DMS114 treated with DMSO at 0.1 percent for 48 hours (cell line): ENCODE results near the gene FRYL.

Experiments used
- DNase-seq: peaks from one replicate; lab custom pipeline; 2025; ENCODE audit not compliant: unreplicated experiment; lab: John Stamatoyannopoulos, UW

FRYL gene

DNA sequence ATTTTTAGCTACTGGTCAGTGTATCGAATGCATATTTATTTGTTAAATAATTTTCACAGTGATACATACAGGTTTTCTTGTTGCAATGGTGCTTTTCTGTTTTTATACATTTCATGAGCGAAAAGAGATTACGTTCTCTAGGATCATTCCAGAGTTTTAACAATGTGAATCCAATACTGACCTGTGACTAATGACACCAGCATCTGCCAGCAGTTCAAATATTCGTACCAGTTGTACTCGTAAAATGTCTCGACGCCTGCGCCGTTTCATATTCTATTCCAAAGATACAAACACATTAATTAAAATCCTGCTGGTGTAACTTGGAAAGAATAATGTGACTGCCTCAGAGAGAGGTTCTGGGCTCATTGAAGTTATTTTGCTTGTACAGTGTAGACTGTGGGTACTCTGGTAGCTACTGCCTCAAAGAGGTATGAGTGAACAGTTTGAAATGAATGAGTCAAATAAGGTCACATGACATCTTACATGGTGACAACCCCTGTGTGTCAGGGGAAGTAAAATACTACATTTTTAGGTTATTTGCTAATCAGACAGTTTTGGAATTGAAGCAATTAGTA, 209.3 kb downstream of the FRYL start:
- no peak for DNase-seq

DNA sequence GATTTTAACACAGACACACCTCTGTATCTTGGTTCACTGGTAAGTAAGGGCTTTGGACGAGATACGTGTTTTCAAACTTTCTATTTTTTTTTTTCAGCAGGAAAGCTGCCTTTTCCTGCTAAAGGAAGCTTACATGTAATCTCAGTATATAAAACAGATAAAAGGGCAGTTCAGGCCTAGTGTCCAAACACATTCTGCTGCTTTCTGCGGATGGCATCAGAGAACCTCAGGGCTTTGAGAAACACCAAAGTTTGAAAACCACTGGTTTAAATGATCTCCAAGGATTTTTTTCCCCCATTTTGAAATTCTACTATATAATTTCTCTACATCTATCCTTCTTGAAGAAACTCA, 214.1 kb downstream of the FRYL start:
- no peak for DNase-seq

DNA sequence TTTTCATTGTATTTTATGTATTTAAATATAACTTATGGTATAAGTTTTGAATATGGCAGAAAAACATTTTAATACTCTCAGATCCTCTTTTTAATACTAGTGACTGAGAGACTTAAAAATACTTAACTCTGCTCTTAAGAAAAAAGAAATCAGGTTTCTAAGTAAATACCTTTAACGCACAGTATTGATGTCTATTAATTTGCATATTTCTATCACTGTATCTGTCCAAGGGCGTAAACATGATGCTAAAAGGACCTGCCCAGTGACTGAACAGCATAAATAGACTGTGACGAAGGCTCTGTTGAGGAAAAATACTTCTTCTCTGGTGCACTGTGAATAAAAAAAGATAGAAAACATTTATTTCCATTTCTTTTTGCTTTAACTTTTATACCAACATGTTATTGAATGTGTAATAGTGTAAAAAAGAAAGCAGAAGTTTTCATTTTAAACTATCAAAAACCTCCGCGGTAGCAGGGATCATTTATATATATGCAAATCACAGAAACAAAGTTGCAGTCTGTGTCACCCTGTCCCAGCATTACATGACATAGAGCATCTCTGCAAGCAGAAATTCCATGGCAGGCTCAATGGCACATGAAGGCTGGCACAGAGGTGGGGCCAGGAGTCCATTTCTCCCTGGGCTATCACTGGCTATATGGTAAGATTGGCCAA, 214.6 kb downstream of the FRYL start:
- DNase-seq, result no peak

DNA sequence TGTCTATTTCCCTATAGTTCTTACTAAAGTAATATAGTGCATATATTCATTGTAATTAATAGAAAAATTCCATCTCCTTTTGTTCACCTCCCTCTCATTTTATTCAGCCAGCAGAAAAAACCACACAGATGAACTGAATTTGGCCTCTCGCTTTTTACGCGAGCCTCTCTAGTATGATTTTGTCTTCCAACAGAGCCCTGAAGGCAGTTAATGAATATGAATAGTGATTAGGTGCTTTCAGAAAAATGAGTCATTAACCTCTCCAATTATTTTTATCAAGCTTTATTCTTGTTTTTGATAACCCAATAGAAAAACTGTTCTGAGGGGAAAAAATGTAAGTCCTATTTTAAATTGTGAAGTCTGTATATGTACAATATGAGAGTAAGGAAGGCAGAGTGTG, 215.9 kb downstream of the FRYL start:
- no peak for DNase-seq

DNA sequence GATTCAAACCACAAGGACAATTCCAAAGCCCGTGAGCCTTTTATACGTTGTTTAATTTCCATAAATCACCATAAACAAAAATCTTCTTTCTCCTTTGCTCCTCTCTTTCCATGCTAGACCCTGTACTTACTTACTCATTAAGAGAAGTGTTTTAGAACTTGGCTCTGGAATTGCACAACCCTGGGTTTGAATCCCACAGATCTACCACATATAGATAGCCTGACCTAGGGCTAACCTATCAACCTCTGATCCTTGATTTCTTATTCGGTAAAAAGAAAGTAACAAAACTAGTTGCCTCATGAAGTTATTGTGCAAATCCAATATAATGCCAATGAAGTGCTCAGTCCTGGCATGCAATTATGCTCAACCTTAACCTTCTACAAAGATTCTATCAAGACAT, 221.3 kb downstream of the FRYL start:
- DNase-seq, result no peak

DNA sequence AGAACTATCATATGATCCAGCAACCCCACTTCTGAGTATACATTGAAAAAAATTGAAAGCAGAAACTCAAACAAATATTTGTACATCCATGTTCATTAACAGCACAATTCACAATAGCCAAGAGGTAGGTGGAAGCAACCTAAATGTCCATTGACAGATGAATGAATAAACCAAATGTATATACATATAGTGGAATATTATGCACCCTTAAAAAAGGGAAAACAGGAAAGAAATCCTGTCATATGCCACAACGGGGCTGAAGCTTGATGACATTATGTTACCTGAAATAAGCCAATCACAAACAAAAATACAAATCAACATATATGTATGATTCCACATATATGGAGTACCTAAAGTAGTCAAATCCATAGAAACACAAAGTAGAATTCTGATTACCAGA, 222.1 kb downstream of the FRYL start:
- DNase-seq, result no peak

DNA sequence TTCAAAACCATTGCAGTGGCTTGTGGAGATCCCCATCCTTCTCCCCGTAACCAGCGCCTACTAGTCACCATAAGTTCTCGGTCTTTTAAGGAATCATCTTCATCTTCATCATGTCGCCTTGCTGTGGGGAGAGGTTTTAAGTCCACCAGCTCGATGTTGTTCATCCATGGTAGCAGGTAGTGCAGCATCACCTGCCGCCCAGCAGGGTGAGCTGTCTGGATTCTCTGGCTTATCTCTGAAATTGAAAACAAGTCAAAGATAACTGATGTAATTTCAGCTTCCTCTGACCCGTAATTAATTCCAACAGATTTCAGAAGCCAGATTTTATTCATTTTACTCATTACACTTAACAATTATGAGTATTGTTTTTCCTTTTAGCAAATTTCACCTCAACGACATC, 222.6 kb downstream of the FRYL start:
- DNase-seq, result no peak

DNA sequence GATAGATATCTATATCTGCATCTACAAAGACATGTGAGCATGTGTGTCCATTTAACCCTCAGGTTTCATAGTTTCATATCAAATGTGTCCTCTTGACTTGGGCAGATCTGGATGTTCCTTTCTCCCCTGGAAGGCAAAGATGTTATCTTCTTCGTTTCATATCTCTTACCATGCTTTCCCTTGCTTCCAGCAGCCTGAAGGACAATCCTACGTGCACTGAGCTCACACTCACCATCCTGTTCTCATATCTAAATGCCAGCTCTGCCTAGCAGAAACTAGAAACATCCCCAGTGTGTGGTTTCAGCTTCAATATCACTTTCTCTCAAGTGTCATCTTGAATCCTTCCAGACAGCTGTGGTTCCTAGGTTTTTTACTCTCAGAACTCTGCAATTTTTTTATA, 223.8 kb downstream of the FRYL start:
- no peak for DNase-seq

DNA sequence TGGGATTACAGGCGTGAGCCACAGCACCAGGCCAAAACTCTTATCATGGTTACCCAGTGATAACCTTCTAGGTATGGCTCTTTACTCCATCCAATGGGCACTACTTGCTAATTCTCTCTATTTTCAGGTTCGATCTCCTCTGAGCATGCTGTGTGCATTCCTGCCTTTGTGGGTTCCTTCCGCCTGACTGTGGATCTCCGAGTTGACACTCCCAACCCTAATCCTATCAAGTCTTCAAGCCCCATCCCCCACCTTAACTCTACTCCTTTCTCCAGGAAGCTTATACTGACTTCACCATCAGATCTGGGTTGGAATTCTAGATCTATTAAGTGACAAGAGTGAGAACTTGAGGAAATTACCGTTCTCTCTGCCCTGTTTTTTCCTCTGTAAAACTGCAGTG, 225.5 kb downstream of the FRYL start:
- DNase-seq, result no peak

DNA sequence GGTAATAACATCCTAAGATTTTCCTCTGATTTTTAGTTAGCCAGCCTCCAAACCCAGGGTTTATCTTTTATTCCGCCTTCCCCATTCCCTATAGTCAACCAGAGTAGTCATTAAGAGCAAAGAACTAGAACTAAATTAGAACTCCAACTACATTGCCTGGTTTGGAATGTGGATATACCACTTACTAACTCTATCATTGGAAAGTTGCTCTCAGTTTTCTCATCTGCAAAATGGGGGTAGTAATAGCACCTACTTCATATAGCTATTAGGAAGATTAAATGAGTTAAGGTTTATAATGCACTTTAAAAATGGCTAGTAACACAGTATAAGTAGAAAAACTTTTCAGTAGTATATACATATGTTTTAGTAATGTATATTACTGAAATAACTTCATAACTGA, 226.4 kb downstream of the FRYL start:
- DNase-seq, result no peak

DNA sequence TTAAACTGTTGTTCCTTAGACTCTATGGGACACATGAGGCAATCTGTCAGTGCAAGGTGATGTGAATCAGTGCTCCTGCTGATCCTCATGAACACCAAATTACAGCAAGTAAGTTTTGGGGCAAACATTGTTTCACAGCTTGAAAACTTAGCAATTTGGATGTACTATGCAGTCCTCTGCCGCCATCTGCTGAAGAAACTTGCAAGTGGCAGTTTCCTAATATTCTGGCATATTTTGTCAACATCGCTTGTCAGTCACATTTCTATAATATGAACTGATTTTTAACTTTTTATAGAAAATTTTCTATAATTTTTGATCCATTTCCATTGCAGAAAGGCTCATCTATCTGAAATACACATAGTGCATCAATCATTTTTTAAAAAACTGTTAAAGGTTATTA, 233.7 kb downstream of the FRYL start:
- DNase-seq, result no peak

DNA sequence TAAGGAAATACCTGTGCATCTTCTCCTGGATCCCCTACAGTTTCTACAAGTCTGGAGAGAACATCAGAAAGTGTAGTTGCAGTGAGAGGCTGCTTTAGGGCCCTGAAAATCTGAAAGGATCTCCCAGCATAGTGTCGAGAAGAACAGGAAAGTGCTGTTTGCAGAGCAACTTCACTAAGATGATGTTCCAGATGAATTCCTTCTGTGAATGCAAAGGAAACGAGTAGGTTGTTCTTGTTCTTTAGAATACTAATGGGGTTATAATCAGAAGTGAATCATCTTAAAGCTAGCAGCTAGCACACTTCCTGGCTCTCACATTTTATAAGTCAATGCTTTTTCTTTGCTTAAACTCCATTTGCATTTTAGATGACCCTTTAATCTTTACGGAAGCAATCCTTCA, 236.3 kb downstream of the FRYL start:
- DNase-seq, result no peak

DNA sequence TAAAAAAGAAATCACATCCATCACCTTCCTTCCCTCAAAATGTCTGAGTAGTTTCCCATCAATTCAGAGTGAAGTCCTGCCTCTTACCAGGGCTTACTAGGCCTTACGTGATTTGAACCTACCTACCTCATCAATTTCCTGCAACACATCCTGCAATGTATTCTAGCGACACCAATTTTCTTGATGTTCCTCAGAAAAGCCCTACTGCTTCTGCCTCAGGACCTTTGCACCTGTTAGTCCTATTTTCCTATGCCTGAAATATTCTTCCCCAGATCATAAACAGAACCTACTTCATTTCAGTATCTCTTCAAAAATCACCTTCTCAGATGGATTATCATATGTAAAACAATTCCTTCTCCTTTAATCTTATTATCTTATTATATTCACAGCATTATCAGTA, 237.2 kb downstream of the FRYL start:
- DNase-seq, result no peak

DNA sequence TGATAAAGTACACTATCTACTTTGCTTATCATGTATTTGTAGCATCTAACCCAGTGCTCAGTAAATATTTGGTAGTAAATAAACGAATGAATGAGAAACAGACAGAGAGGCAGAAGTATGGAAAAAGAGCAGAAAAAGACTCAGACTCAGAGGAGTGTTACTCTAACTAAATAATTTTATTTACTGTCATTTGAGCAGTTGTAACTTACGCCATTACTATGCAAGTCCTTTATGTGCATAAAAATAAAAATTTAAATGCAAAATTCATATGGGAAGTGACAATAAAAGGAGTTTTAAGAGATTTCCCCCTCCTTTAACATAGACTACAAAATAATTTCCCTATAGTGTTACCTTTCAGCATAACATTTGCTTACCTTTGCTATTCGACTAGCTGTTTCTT, 240.5 kb downstream of the FRYL start:
- DNase-seq, result no peak

DNA sequence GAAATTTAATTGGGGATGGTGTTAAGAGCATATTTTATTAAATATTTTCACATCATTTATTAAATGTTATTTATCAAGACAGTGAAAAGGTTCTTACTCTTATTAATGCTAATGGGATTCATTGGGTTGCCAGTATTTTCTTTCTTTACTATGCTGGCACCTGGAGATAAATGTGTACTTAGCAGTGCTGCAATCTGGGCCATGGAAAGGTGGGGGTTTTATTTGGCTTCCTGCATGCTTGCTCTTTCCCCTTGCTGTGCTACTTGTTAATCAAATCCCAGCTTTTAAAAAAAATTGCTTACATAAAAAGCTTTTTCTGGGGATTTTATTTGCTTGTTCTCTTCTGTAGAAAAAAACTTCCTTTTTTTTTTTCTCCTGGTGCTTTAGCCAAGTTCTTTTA, 241.7 kb downstream of the FRYL start:
- DNase-seq, result no peak

DNA sequence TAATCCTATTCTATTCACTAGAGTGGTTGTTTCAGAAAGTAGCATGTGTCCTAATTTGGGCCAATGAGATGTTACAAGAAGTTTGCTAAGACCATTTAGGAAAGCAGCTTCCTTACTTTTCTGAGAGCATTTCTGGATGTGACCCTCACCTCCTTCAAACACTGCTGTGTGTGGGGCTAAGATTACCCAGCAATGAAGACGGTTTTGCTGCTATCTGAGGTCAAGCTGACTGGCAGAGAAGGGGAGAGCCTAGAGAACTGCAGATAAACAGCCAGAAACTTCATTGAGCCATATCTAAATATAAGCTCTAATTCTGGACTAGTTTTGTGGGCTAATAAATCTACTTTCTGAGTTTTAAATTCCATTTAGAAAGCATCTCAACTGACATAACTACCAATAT, 253.7 kb downstream of the FRYL start:
- no peak for DNase-seq

DNA sequence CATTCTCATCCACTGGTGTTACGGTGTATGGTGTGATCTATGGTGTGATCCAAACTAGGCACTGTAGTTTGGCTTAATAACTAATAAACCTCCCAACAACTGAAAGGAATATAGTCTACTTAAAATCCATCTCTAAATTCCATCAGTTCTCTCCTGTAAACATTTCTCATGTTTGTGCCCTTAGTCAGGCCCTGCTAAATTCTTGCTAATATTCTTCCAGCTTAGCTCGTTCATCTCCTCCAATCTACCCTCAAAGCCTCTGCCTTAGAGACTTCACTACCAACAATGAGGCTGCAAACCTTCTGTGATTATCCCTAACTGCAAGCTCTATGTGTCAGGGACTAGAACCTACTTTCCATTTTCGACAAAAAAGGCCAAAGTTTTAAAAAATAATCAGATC, 261.9 kb downstream of the FRYL start:
- no peak for DNase-seq

DNA sequence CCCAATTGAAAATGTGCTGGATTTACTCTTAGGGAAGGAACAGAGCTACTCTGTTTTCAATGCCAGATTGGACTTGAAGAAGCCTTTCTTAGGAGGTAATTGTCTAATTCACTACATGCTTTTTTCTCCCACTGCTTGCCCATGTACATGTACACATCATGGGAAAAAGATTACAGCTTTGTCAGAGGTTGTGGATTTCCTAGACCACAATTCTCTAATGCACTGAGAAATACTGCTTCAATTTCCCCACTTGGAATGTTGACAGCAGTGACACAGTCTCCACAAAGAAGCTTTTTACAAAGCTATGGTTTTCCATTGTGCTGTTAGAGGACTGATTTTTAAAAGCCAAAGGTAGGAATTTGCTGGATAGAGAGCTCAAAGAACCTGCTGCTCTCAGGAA, 270.5 kb downstream of the FRYL start:
- no peak for DNase-seq

DNA sequence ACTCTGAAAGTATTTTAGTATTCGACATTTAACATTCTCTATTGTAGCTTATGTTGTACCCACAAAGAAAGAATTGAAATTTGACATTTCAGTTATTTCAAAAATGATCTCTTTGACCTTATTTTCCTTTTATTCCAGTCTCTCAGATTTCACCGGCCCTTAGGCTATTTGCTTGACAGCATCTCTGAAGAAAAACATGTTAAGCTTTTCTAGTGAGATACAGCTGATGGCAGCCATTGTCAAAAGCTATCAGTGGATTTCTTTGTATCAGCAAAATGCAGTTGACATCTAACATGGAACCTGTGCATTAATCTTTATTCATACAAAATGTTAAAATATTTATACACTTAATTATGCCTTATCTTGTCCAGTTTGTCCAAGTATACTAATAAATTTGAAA, 273.4 kb downstream of the FRYL start:
- no peak for DNase-seq

DNA sequence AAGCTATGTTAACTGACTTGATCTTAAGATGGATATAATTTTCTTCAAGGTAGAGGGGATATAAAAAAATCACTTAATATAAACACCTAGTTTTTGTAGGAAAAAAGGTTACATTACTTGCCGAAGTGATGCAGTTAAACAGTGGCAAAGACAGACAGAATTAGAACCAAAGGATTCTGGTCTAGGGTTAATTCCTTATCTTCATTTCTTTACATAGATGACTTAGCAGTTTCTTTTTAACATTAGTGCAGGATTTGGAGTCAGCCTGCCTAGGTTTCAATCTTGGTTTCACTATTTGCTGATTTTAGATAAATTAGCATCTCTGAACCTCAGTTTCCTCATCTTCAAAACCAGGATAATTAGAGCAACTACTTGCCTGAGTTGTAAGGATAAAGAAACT, 275.7 kb downstream of the FRYL start:
- no peak for DNase-seq

DNA sequence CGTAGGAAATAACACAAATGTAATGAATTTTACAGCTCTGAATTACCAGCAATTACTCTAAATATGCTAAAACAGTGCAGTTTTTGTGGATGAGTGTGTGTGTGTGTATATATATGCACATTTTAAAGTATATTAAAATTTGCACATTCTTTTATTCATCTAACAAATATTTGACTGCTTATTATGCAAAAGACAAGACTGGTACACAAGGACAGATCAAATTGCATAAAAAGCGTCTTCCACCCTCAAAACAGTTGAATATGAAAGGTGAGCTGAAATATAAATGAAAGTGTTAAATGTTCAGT, 276.1 kb downstream of the FRYL start:
- DNase-seq, result no peak

DNA sequence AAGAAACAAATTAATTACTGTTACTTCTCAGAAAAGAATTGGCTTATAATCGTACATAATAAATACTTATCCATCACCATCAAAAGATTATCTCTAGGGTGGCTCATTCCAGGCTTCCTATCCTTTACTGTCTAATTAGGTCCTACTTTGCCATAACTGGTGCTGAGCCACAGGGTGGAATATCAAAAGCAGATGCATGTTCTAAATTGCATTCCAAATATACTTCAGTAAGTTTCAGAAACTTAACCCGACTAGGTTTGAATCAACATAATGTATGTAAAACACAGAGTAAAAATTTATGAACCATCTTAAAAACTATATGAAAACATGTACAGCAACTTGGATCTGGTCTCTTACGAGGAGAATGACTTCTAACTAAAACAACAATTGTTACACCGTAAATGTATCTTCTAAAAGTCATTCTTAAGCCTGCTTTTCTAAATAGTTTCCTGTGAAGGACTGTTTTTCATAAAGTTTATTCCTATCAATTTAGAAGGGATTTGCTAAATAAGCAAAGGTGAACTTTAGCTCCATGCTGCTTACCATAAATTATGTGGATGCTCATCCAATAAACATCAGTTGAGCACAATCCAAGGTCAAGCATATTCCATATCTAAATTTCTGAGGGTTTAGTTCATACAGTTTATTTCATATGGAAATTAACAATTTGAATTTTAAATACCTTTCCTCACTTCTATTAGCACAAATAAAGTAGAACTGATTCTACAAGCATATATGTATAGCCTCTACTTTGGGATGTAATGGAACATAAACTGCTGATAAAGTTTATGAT, 276.6 kb downstream of the FRYL start:
- DNase-seq, result no peak

DNA sequence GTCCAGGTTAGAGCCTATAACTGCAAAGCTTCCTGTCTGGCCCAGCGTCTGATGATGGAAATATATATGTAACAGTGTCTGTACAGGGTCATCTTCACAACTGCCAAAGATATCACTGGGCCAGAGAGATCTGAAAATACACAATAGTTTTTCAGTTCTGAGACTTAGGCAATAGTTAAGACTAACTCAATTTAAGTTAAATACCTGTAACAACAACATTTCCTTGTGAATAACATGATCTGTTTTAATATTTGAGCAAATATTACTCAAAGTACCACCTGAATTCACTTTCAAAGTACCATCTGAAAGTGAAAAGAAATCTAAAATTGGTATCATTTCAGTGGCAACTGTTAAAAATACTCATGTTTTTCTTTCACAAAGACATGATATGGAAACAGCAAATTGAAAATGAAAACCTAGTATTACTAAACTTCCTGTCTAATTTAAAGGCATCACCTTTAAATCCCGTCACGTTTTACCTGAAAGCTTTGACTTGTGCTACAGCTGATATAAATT, 280.5 kb downstream of the FRYL start:
- no peak for DNase-seq
